GM23338 (cell line): Measurements from ENCODE around the gene C1QTNF2.

Source experiments
- CTCF ChIP-seq, 2 experiments: fragments of 200-600 bp in 1 of 2; sonication (generic) in 1 of 2; conservative IDR thresholded peaks; 2 replicates each; pipeline versions ENCODE4 v1.5.1 to v1.6.1; 2016 to 2017; ENCODE audit warnings: antibody characterized with exemption in 2 of 2, low read depth in 2 of 2, mild to moderate bottlenecking in 2 of 2, moderate library complexity in 1 of 2
- POLR2AphosphoS5 ChIP-seq: IDR thresholded peaks from 2 replicates; pipeline ENCODE4 v1.6.1; 2016; ENCODE audit warnings: antibody characterized with exemption, low read depth
- REST ChIP-seq: IDR thresholded peaks from one replicate; pipeline ENCODE4 v1.6.1; 2018; ENCODE audit warnings: antibody characterized with exemption; ENCODE audit not compliant: unreplicated experiment

- no peak for TF ChIP-seq REST
- no peak for TF ChIP-seq CTCF (conservative IDR thresholded peaks at IDR 0.05; ENCODE audit: low read depth in 2 of 2)
- no peak for TF ChIP-seq POLR2AphosphoS5
These were observed 13.7 kb downstream of the C1QTNF2 start for GRCh38 chr5:160356550-160357347.
